ENCODE data around the gene IQSEC1. TPM values are rescaled to one million over a fixed set of nuclear protein-coding genes. Genes with fewer than 3 reads are reported as not detected.

The IQSEC1 gene
- total RNA-seq, 4 donors from 2014 or later = 24.0 to 43.0 (median 31.8) TPM

GRCh38 chr3:12956316-12956660 lies 116.9 kb downstream of the IQSEC1 start:
- H3K27ac ChIP-seq = peak overlapping the region in 2 of 4 donors; percentile 3 to 52
- H3K4me3 ChIP-seq = no peak overlapping the region
- in situ Hi-C loops (cut with MboI; ENCODE audit: low pct_ligation_motif_present in 1 of 4, low pct_unique_long_range_greater_than_20kb in 1 of 4, low sequenced_read_pairs in 3 of 4) (no loop called here), intact Hi-C loops (cut with DNase I; ENCODE audit: low total_unique reads) (no loop called here)
- peaks cover 22 to 54% (median 30%) of the 10 kb centered on the region in 4 donors for H3K4me1 ChIP-seq
- H3K36me3 ChIP-seq = no peaks in the 10 kb centered on the region
- TF ChIP-seq POLR2AphosphoS5 (IDR thresholded peaks at IDR 0.05) = no peak
- TF ChIP-seq POLR2A (IDR thresholded peaks at IDR 0.05) = no peak
- no peak for TF ChIP-seq CTCF (IDR thresholded peaks at IDR 0.05)
- TF ChIP-seq EP300 (IDR thresholded peaks at IDR 0.05; ENCODE audit: low read depth) = no peak
- 85% methylated on average over 5 of the region's 5 CpGs; no CpG with 5 or more reads in 1 of the 2 donors for WGBS, 2 donors (ENCODE audit: low coverage in 1 of 2)
- H3K27me3 ChIP-seq = no peaks in the 10 kb centered on the region
- no peak for DNase-seq
- H3K9me3 ChIP-seq = no peaks in the 10 kb centered on the region

- in situ Hi-C loops (cut with MboI; ENCODE audit: low pct_ligation_motif_present in 1 of 4, low pct_unique_long_range_greater_than_20kb in 1 of 4, low sequenced_read_pairs in 3 of 4) = no loop called here
- TF ChIP-seq POLR2AphosphoS5 (IDR thresholded peaks at IDR 0.05) (no peak), POLR2A (IDR thresholded peaks at IDR 0.05) (no peak), CTCF (IDR thresholded peaks at IDR 0.05) (no peak), EP300 (IDR thresholded peaks at IDR 0.05; ENCODE audit: low read depth) (no peak)
- Histone ChIP-seq H3K36me3 (no peaks in the 10 kb centered on the region), H3K4me1 (peaks cover 19 to 49% (median 28%) of the 10 kb centered on the region in 4 donors), H3K27me3 (no peaks in the 10 kb centered on the region), H3K4me3 (no peak overlapping the region), H3K9me3 (no peaks in the 10 kb centered on the region), H3K27ac (peak overlapping the region; percentile 60 to 78 (median 68))
- intact Hi-C loops (cut with DNase I; ENCODE audit: low total_unique reads) = no loop called here
- WGBS, 2 donors (ENCODE audit: low coverage in 1 of 2) = 80 to 86% methylated on average over 3 to 14 of the region's 14 CpGs
- no peak for DNase-seq
Observed at GRCh38 chr3:12955651-12956315, 117.4 kb downstream of the IQSEC1 start.

- peak; percentile 86 for DNase-seq
- 18 to 26% methylated on average over 3 to 13 of the region's 14 CpGs for WGBS, 2 donors (ENCODE audit: low coverage in 1 of 2)
- Histone ChIP-seq H3K36me3 (no peaks in the 10 kb centered on the region), H3K4me1 (peaks cover 17 to 44% (median 26%) of the 10 kb centered on the region in 4 donors), H3K27ac (peak overlapping the region; percentile 60 to 78 (median 68)), H3K27me3 (no peaks in the 10 kb centered on the region), H3K4me3 (no peak overlapping the region), H3K9me3 (no peaks in the 10 kb centered on the region)
- TF ChIP-seq POLR2AphosphoS5 (IDR thresholded peaks at IDR 0.05) = peak in 1 of 3 donors; percentile 28
- TF ChIP-seq CTCF (IDR thresholded peaks at IDR 0.05) = peak in 2 of 5 experiments; percentile 10 to 23
- no peak for TF ChIP-seq EP300 (IDR thresholded peaks at IDR 0.05; ENCODE audit: low read depth)
- no peak for TF ChIP-seq POLR2A (IDR thresholded peaks at IDR 0.05)
- intact Hi-C loops (cut with DNase I; ENCODE audit: low total_unique reads) (no loop called here), in situ Hi-C loops (cut with MboI; ENCODE audit: low pct_ligation_motif_present in 1 of 4, low pct_unique_long_range_greater_than_20kb in 1 of 4, low sequenced_read_pairs in 3 of 4) (no loop called here)
Observed at GRCh38 chr3:12954891-12955650, 118.2 kb downstream of the IQSEC1 start.

GRCh38 chr3:12954180-12954579 lies 119.0 kb downstream of the IQSEC1 start:
- Histone ChIP-seq H3K9me3 (no peaks in the 10 kb centered on the region), H3K4me1 (peaks cover 17 to 42% (median 30%) of the 10 kb centered on the region in 4 donors), H3K36me3 (no peaks in the 10 kb centered on the region), H3K4me3 (no peak overlapping the region), H3K27ac (peak overlapping the region in 3 of 4 donors; percentile 65 to 78 (median 72)), H3K27me3 (no peaks in the 10 kb centered on the region)
- 85 to 100% methylated on average over 1 to 6 of the region's 6 CpGs for WGBS, 2 donors (ENCODE audit: low coverage in 1 of 2)
- in situ Hi-C loops (cut with MboI; ENCODE audit: low pct_ligation_motif_present in 1 of 4, low pct_unique_long_range_greater_than_20kb in 1 of 4, low sequenced_read_pairs in 3 of 4) (no loop called here), intact Hi-C loops (cut with DNase I; ENCODE audit: low total_unique reads) (no loop called here)
- TF ChIP-seq POLR2A (IDR thresholded peaks at IDR 0.05) = no peak
- DNase-seq = no peak

All from transverse colon (tissue), 4 donors.